GM13977 (cell line): Measurements from ENCODE around the gene CLRN3.

Experiments used
- DNase-seq: peaks from one replicate; pipeline ENCODE4 v3.0.0; 2012; ENCODE audit warnings: low spot score
- CTCF ChIP-seq: IDR thresholded peaks from 2 replicates; pipeline ENCODE4 v1.5.1; 2012; ENCODE audit warnings: mild to moderate bottlenecking, control low read depth; ENCODE audit not compliant: insufficient read depth; ENCODE audit errors: extremely low read depth, missing control alignments
- in situ Hi-C: fragments of 300-500 bp; cut with MboI; formaldehyde crosslinking; loops from one replicate; pipeline ENCODE4 v1.12.0; 2022; ENCODE audit warnings: low sequenced_read_pairs, low pct_unique_long_range_greater_than_20kb, mixed read lengths, inconsistent platforms; ENCODE audit not compliant: unreplicated experiment

The CLRN3 gene

GRCh38 chr10:127863231-127863825 lies 29.4 kb downstream of the CLRN3 start:
- TF ChIP-seq CTCF = no peak
- no peak for DNase-seq
- in situ Hi-C loops = no loop called here

- in situ Hi-C loops = no loop called here
- no peak for TF ChIP-seq CTCF
- DNase-seq = no peak
These were observed 32.1 kb downstream of the CLRN3 start for GRCh38 chr10:127860592-127860991.

DNA sequence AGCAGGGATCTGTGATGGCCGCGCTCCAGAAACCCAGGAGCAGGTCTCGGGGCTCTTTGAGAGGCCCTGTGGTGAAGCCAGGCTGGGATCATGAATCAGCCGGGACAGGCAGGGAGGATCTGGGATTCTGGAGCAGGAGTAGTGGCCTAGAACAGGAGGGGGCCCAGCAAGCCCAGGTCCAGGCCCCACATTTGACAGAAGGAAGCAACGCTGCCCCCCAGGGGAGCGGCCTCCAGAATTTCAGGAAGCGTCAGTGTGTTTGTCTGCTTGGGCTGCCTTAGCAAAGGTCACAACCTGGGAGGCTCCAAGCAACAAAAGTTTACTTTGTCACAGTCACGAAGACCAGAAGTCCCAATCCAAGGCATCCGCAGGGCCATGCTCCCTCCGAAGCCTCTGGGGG lies 36.8 kb downstream of the CLRN3 start:
- no peak for TF ChIP-seq CTCF
- in situ Hi-C loops = no loop called here
- no peak for DNase-seq

GRCh38 chr10:127855591-127855881 lies 37.2 kb downstream of the CLRN3 start:
- in situ Hi-C loops = no loop called here
- DNase-seq = no peak
- no peak for TF ChIP-seq CTCF

- peak; percentile 34 for DNase-seq
- TF ChIP-seq CTCF = no peak
- in situ Hi-C loops = no loop called here
These were observed 37.8 kb downstream of the CLRN3 start for GRCh38 chr10:127854769-127855590.

- TF ChIP-seq CTCF = peak; percentile 87
- peak; percentile 80 for DNase-seq
- in situ Hi-C loops = no loop called here
These were observed 38.6 kb downstream of the CLRN3 start for GRCh38 chr10:127853868-127854768.
